IPS DF 19.7 (cell line): ENCODE results near the gene SMYD3.
A peak's percentile ranks its signal among the peaks of the same experiment; 100 is the strongest.

Source experiments
- DNase-seq: peaks from one replicate; pipeline ENCODE4 v3.0.0-alpha.2; 2013; ENCODE audit warnings: low read depth, low spot score

SMYD3 gene

GRCh38 chr1:246147524-246148461 lies 359.3 kb downstream of the SMYD3 start:
- DNase-seq = no peak

GRCh38 chr1:246146804-246147523 lies 360.1 kb downstream of the SMYD3 start:
- no peak for DNase-seq

DNA sequence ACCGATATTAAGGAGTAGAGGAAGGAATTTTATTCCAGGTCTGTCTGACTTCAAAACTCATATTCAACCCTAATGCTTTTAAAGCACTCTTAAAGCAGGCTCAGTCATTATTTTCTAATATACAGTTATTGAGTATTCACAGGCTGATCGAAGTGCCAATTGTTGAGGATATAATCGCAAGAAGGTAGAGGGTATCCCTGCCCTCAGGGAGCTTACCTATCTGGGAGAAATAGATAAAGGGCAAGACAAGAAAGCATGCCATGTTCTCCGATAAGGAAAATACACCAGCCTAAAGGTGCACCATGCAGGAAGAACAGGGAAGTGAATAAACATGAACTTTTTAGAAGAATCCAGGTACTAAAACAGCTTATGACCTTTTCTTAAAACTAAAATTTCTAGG lies 361.2 kb downstream of the SMYD3 start:
- no peak for DNase-seq

GRCh38 chr1:246144931-246145330 lies 362.1 kb downstream of the SMYD3 start:
- no peak for DNase-seq

GRCh38 chr1:246142320-246142893 lies 364.7 kb downstream of the SMYD3 start:
- no peak for DNase-seq

DNA sequence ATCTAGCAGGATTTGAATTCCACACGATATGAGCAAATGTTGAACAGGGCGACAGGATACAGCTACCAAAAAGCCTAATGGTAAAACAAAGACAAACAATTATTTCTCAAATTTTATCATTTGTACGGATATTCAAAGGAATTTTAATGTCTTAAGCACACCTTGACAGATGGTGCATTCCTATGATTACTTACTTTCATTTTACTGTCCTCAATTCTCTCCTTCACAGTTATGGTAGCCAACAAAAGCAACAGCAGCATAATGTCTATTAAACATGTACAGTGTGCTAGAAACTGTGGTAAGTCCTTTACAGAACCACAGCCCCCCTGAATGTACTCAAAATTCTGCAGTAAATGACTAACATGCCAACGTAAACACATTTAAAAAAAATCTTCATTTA lies 365.8 kb downstream of the SMYD3 start:
- no peak for DNase-seq

GRCh38 chr1:246139745-246140182 lies 367.3 kb downstream of the SMYD3 start:
- DNase-seq = no peak

GRCh38 chr1:246138781-246139180 lies 368.3 kb downstream of the SMYD3 start:
- no peak for DNase-seq

DNA sequence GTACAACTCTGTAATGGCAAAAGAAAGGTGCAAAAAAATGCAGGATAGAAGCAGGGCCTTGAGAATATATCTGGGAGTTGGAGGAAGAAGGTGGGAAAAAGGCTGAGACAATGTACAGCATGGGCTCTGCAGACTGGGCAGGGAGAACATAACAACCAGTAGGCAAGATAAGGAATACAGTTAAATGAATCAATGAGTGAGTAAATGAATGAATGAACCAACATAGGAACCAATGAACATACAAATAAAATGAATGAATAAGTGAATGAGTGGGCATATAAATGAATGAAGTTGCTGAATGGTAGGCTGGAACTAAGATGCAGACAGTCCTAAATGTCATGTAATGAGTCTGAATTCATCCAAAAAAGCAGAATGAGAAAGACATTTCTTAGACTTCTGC lies 370.6 kb downstream of the SMYD3 start:
- no peak for DNase-seq

GRCh38 chr1:246134789-246135188 lies 372.3 kb downstream of the SMYD3 start:
- no peak for DNase-seq

- no peak for DNase-seq
Measured at GRCh38 chr1:246131095-246131494, 376.0 kb downstream of the SMYD3 start.

DNA sequence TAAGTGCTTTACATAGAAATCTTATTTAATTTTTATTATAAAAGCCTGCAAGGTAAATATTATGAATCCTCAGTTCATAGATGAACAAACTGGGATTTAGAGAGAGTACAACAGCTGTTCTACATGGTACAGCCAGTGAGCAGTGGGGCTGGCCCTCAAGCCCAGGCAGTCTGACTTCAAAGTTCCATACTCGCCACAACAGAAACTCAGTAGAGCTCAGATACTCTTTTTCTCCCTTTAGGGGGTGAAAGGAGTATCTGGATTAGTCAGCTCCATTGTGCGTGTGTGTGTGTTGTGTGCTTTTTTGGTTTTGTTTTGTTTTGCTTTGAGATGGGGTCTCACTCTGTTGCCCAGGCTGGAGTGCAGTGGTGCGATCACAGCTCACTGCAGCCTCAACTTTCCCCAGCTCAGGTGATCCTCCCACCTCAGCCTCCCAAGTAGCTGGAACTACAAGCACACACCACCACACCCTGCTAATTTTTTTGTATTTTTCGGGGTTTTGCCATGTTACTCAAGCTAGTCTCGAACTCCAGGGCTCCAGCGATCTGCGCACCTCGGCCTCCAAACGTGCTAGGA lies 378.5 kb downstream of the SMYD3 start:
- no peak for DNase-seq

DNA sequence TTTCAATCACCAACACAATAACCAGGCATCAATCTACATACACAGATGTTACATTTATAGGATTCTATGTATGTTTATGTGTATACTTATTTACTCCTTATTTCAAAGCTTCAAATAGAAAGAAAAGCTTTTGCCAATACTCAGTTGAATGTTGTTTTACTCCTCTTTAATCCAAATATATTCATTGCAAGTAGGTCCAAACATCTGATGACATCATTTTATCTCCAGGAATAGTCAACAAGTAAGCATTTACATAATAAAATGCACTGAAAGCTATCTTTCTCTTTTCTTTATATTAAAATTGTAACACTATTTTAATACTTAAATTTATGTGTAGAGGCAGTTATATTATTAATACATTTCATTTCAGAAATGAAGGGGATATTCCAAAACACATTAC lies 380.5 kb downstream of the SMYD3 start:
- no peak for DNase-seq

GRCh38 chr1:246122071-246122470 lies 385.0 kb downstream of the SMYD3 start:
- no peak for DNase-seq

- no peak for DNase-seq
Measured at GRCh38 chr1:246121533-246121932, 385.5 kb downstream of the SMYD3 start.

GRCh38 chr1:246117066-246117791 lies 389.9 kb downstream of the SMYD3 start:
- peak; percentile 9 for DNase-seq

DNA sequence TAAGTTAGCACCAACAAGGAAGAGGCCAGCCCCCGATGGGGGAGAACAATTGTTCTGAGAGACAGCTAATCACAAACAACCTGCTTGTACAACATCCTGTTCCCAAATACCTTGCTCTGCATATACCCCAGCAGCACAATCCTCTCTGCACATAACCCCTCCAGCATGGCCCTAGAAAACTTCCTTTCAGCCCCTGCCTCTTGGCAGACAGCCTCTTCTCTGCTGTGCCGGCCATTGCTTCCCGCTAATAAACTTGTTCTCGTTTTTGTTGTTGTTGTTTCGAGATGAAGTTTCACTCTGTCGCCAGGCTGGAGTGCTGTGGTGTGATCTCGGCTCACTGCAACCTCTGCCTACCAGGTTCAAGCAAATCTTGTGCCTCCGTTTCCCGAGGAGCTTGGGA lies 392.7 kb downstream of the SMYD3 start:
- DNase-seq = no peak

DNA sequence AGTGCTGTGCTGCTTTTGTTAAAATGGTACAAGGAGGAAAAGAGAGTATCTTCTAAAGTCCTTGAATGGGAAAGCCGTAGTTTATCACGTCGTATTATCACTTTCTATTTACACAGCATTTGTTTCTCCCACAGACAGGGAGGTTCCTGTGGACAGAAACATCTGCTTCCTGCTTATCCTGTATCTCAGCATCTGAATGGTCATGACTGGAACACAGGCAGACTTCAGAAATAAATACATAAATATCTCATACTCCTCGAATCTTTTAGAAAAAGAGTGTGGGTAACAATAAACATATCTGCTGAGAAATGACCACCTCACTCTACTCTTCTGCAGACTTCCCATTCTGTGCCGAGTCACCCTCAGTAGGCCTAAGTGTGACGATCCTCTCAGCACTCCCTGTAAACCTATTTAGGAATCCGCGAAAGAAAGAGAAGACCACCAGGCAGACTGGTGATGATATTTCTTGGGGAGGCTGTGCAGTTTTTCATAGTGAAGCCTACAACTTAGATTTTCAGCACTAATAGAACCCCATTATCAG lies 393.5 kb downstream of the SMYD3 start:
- DNase-seq = no peak

DNA sequence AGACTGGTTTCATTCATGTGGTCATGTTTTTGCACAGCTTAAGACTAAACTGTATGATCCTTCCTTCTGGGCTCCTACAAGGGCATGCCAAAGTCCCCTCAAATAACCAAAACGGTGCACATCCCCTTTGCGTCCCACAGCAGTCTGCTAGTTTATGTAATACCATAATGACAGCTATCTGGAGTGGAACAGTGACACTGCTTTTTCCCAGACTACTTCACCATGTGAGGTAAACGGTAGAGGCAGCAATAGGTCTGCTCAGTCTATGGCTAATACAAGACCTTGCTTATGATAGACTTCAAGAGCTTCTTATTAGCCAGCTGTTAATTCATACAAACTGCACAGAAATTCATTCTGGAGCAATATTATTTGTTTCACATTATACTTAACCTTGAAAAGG lies 395.5 kb downstream of the SMYD3 start:
- DNase-seq = no peak

GRCh38 chr1:246110343-246111219 lies 396.5 kb downstream of the SMYD3 start:
- DNase-seq = no peak
